Stimulated activated CD8-positive, alpha-beta memory T cell treated with anti-CD3 and anti-CD28 coated beads, Interleukin-15, amount 100 ng/mL, for 4 hours (primary cell): ENCODE results near the gene FCER1G.

Experiments
- DNase-seq, 2 donors: peaks; one replicate each; pipeline ENCODE4 v3.0.0-alpha.2; 2020; ENCODE audit warnings: low read depth in 2 of 2

Gene FCER1G

GRCh38 chr1:161188381-161188780 lies 26.7 kb upstream of the FCER1G start:
- DNase-seq: no peak

DNA sequence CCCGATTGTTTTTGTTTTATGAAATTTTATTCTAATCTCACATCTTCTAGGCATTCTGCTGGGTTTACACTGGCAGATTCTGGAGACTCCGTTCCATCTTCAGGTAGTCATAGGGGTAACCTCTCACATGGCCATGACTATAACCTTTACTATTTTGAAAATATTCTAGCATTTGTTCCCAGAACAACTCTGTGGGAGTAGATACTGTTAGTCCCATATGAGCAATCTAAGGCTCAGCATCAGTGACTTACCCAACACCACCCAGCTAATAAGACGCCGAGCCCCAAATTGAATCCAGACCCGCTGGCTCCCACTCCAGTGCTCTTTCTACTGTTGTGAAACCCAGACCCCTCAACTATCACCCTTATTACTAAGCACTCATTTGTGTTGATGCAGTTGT lies 26.1 kb upstream of the FCER1G start:
- no peak for DNase-seq

GRCh38 chr1:161190962-161191521 lies 24.1 kb upstream of the FCER1G start:
- no peak for DNase-seq

GRCh38 chr1:161191971-161192370 lies 23.1 kb upstream of the FCER1G start:
- DNase-seq: no peak

- DNase-seq: peak in 1 of 2 donors; percentile 41
Measured at GRCh38 chr1:161192476-161193465, 22.3 kb upstream of the FCER1G start.

DNA sequence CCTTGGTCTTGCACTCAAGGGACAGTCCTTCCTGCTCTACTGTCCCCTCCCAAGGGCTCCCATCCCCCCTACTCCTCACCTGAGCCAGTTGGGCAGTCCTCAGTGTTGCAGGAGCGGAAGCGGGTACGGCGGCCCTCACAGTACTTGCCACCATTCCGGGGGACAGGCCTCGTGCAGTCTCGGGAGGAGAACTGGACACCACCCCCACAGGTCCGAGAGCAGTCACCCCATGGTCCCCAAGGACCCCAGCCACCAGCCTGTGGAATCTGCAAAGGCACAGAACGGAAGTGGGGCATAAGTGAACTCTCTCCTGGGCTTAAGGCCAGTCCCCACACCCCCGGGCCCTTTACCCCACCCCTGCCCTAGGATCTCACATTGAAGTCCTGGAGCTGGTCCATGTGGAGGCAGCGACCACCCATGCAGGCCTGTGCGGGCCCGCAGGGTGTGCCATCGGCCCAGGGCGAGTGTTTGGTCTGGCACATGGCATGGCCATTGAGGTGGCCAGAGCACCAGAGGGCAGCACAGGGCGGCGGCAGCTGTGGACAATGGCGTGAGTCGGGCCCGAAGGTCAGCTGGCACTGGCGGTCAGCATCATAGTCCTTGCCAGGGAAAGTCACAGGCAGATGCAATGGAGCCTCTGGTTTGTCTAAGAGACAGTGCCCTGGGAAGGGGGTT lies 21.4 kb upstream of the FCER1G start:
- DNase-seq: no peak

DNA sequence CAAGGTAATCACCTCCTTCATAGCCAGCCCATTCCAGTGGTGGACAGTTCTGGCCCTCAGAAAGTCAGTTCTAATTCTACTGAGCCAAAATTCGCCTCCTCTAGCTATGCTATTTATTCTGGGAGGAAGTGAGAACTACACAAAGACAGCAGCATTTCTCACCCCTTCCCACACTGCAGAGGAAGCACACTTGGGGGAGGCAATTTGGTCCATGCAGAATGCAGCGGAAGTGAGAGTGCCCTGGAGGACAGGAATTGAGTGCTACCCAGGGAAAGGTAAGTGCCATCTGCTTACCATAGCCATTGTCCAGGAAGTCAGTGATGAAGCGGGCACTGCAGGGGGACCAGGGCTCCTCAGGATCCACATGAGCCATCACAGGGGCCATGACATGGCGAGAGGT lies 19.9 kb upstream of the FCER1G start:
- no peak for DNase-seq

GRCh38 chr1:161196111-161196510 lies 19.0 kb upstream of the FCER1G start:
- DNase-seq: no peak

DNA sequence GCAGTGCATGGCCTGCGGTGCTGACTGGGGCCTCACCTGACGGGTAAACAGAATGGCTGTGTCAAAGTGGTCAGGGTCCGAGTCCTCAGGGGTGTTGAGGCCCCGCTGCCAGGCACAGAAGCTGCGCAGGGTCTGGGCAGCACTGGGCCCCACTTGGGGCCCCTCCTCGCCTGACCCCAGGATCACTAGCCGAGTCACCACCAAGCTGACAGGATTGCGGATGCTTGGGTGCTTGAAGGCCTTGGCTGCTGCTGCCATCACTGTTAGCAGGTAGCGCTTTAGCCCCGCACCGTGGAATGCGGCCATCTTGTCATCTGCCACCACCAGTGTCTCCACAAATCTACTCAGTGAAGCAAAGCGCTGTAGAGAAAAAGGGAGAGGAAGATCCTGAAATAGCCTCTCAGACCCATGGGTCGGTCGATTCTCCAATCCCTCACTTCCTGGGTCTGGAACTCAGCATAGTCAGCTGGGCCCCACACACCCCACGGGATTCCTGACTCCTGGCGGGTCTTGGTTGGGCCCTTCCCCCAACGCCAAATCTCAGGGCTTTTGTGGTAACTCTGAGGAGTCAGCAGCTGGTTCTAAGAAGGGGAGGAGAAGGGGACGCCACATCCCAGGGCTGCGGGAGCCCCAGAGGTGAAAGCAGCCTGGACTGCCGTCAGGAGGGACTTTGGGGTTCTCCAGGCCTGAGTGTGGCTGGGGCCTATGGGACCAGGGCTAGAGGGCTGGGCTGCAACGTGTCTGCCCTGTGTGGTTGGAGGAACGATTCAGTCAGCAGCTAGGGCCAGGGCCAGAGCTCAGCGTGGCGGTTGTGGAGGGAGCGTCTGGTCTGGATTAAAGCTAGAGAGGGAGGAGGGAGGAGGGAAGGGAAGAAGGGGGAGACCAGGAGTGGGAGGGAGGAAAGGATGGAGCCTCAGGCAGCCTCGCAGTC lies 18.3 kb upstream of the FCER1G start:
- DNase-seq: no peak

DNA sequence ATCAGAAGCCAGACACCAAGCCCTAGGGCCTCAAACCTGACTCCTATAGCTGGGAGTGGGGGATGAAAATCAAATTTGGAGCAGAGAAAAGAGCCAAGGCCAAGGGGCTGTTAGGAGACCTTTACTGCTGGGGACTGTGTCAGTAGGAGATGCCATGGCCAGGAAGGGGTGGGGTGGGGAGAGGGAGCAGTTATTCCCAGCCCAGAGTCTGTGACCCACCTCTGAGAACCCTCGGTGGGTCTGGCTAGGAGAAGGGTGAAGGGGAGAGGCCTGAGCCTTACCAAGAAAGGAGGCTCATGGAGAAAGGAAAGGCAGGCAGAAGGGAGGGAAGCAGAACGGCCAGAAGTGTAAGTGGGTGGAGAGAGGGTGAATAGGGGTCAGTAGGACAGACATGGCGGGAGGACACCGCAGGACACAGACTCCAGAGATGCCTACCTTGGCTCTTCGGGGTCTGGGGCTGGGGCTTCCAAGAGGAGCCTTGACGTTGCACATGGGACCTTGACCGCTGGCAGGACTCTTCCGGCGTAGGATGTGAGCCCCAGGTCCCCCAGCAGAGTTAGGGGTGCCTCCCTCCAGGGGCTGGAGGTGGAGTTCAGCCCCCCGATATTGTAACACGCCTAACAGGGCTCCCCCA lies 17.4 kb upstream of the FCER1G start:
- DNase-seq: no peak

GRCh38 chr1:161198194-161198896 lies 16.8 kb upstream of the FCER1G start:
- no peak for DNase-seq

DNA sequence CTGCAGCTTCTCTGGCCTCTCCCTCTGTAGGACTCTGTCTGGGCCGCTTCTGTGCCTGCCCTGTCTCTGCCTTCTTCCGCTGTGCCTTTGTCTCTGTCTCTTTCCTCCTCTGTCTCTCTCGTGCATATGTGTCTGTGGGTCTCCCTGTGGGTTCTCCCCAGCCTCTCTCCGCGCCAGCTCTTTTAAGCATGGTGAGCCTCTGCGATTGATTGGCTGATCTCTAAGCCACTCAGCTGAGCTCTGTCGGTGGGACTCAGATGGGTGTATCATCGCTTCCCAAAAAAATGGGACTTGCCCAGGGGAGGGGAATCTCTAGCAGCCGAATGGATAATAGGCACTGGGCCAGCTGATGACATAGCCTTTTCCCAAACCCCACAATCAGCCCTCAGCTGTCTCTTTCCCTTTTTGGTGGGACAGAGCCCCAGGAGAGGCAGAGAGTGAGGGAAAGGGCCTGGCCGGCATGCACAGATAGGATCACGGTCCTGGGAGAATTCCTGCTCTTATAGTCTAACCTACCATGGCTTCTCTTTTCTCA lies 16.1 kb upstream of the FCER1G start, which contains the start of gene ADAMTS4:
TSS of gene ADAMTS4 (minus strand) at position 158 of the 535 bp plus-strand sequence. CDS start 427 bp downstream, outside the sequence.
- DNase-seq: no peak

- no peak for DNase-seq
Measured at GRCh38 chr1:161199506-161200139, 15.5 kb upstream of the FCER1G start.

- DNase-seq: no peak
Measured at GRCh38 chr1:161200421-161200991, 14.6 kb upstream of the FCER1G start.

- DNase-seq: no peak
Measured at GRCh38 chr1:161200992-161201835, 13.9 kb upstream of the FCER1G start.

- DNase-seq: peak; percentile 89 to 95
Measured at GRCh38 chr1:161201836-161202712, 13.0 kb upstream of the FCER1G start, which contains the start of gene NDUFS2. Gene NDUFS2, plus strand, starts transcription at chr1:161202367. Its CDS starts 19 bp downstream, at chr1:161202386.
